ENCODE data around the gene ZNF490.

Gene ZNF490

GRCh38 chr19:12629215-12629614 is 18.6 kb upstream of the ZNF490 start:
- 100% methylated on average over 4 of the region's 7 CpGs for WGBS
- peaks cover 17% of the 10 kb centered on the region for H3K79me1 ChIP-seq (replicated peaks; ENCODE audit: low read length, poor library complexity, severe bottlenecking)

GRCh38 chr19:12628040-12629022 is 17.7 kb upstream of the ZNF490 start:
- Histone ChIP-seq H2BK12ac (ENCODE audit: low read length in 2 of 2) (no peak overlapping the region), H3K4me3 (ENCODE audit: insufficient read depth in 1 of 2, low read depth in 1 of 2, low read length in 2 of 2) (peak overlapping the region in 1 of 2 experiments; percentile 63), H2BK15ac (ENCODE audit: low read depth, poor library complexity, severe bottlenecking) (no peak overlapping the region), H4K8ac (ENCODE audit: low read length) (no peak overlapping the region), H3K14ac (ENCODE audit: low read length in 2 of 2) (no peak overlapping the region), H3K9me3 (ENCODE audit: control insufficient read depth, low read length) (peaks cover 85% of the 10 kb centered on the region), H2BK120ac (ENCODE audit: low read depth, low read length) (no peak overlapping the region), H4K91ac (ENCODE audit: low read length) (no peak overlapping the region), H3K4me1 (ENCODE audit: control insufficient read depth, insufficient read depth, low read depth, low read length) (no peaks in the 10 kb centered on the region), H3K18ac (ENCODE audit: low read depth in 1 of 2, low read length in 2 of 2) (no peak overlapping the region), H3K4ac (ENCODE audit: low read depth in 1 of 2, low read length in 2 of 2) (no peak overlapping the region), H2AFZ (ENCODE audit: low read depth, low read length) (no peak overlapping the region), H2BK5ac (ENCODE audit: low read depth, low read length, poor library complexity, severe bottlenecking) (no peak overlapping the region), H3K23ac (ENCODE audit: low read length in 2 of 2) (no peak overlapping the region), H3K36me3 (ENCODE audit: control insufficient read depth in 1 of 2, insufficient read depth in 2 of 2, low read depth in 1 of 2, low read length in 2 of 2) (peaks cover 72 to 85% of the 10 kb centered on the region in 2 experiments), H3K27me3 (ENCODE audit: control insufficient read depth in 1 of 2, insufficient read depth in 1 of 2, low read length in 2 of 2) (no peaks in the 10 kb centered on the region), H3K27ac (ENCODE audit: low read length, poor library complexity, severe bottlenecking) (no peak overlapping the region), H3K9ac (ENCODE audit: low read length) (no peak overlapping the region), H3K4me2 (ENCODE audit: low read length, poor library complexity, severe bottlenecking) (no peak overlapping the region), H3K79me1 (replicated peaks; ENCODE audit: low read length, poor library complexity, severe bottlenecking) (peaks cover 17% of the 10 kb centered on the region), H2AK5ac (ENCODE audit: low read length, severe bottlenecking) (no peak overlapping the region)
- DNase-seq = peak; percentile 41
- WGBS = 96% methylated on average over 14 of the region's 17 CpGs

More at GRCh38 chr19:12629215-12629614, 18.6 kb upstream of the ZNF490 start:
- Histone ChIP-seq H3K36me3 (ENCODE audit: control insufficient read depth in 1 of 2, insufficient read depth in 2 of 2, low read depth in 1 of 2, low read length in 2 of 2) (peaks cover 65 to 78% of the 10 kb centered on the region in 2 experiments), H3K14ac (ENCODE audit: low read length in 2 of 2) (no peak overlapping the region), H2BK12ac (ENCODE audit: low read length in 2 of 2) (no peak overlapping the region), H3K4me1 (ENCODE audit: control insufficient read depth, insufficient read depth, low read depth, low read length) (no peaks in the 10 kb centered on the region), H3K9ac (ENCODE audit: low read length) (no peak overlapping the region), H3K23ac (ENCODE audit: low read length in 2 of 2) (no peak overlapping the region), H3K4me3 (ENCODE audit: insufficient read depth in 1 of 2, low read depth in 1 of 2, low read length in 2 of 2) (peak overlapping the region in 1 of 2 experiments; percentile 63), H2AK5ac (ENCODE audit: low read length, severe bottlenecking) (no peak overlapping the region), H2AFZ (ENCODE audit: low read depth, low read length) (no peak overlapping the region), H2BK15ac (ENCODE audit: low read depth, poor library complexity, severe bottlenecking) (no peak overlapping the region), H3K27ac (ENCODE audit: low read length, poor library complexity, severe bottlenecking) (no peak overlapping the region), H4K91ac (ENCODE audit: low read length) (no peak overlapping the region), H3K18ac (ENCODE audit: low read depth in 1 of 2, low read length in 2 of 2) (no peak overlapping the region), H2BK120ac (ENCODE audit: low read depth, low read length) (no peak overlapping the region), H3K9me3 (ENCODE audit: control insufficient read depth, low read length) (peaks cover 82% of the 10 kb centered on the region), H3K4ac (ENCODE audit: low read depth in 1 of 2, low read length in 2 of 2) (no peak overlapping the region), H3K27me3 (ENCODE audit: control insufficient read depth in 1 of 2, insufficient read depth in 1 of 2, low read length in 2 of 2) (no peaks in the 10 kb centered on the region), H2BK5ac (ENCODE audit: low read depth, low read length, poor library complexity, severe bottlenecking) (no peak overlapping the region), H3K4me2 (ENCODE audit: low read length, poor library complexity, severe bottlenecking) (no peak overlapping the region), H4K8ac (ENCODE audit: low read length) (no peak overlapping the region)
- no peak for DNase-seq

- Histone ChIP-seq H3K4me2 (ENCODE audit: low read length, poor library complexity, severe bottlenecking) (no peak overlapping the region), H2BK120ac (ENCODE audit: low read depth, low read length) (no peak overlapping the region), H4K91ac (ENCODE audit: low read length) (no peak overlapping the region), H2BK15ac (ENCODE audit: low read depth, poor library complexity, severe bottlenecking) (no peak overlapping the region), H3K9me3 (ENCODE audit: control insufficient read depth, low read length) (peaks cover 84% of the 10 kb centered on the region), H3K9ac (ENCODE audit: low read length) (no peak overlapping the region), H3K27me3 (ENCODE audit: control insufficient read depth in 1 of 2, insufficient read depth in 1 of 2, low read length in 2 of 2) (no peaks in the 10 kb centered on the region), H3K36me3 (ENCODE audit: control insufficient read depth in 1 of 2, insufficient read depth in 2 of 2, low read depth in 1 of 2, low read length in 2 of 2) (peaks cover 70 to 84% of the 10 kb centered on the region in 2 experiments), H3K4me3 (ENCODE audit: insufficient read depth in 1 of 2, low read depth in 1 of 2, low read length in 2 of 2) (peak overlapping the region in 1 of 2 experiments; percentile 57), H3K18ac (ENCODE audit: low read depth in 1 of 2, low read length in 2 of 2) (no peak overlapping the region), H2AFZ (ENCODE audit: low read depth, low read length) (no peak overlapping the region), H4K8ac (ENCODE audit: low read length) (no peak overlapping the region), H2BK12ac (ENCODE audit: low read length in 2 of 2) (no peak overlapping the region), H2BK5ac (ENCODE audit: low read depth, low read length, poor library complexity, severe bottlenecking) (no peak overlapping the region), H3K23ac (ENCODE audit: low read length in 2 of 2) (no peak overlapping the region), H3K14ac (ENCODE audit: low read length in 2 of 2) (no peak overlapping the region), H3K4ac (ENCODE audit: low read depth in 1 of 2, low read length in 2 of 2) (no peak overlapping the region), H3K79me1 (replicated peaks; ENCODE audit: low read length, poor library complexity, severe bottlenecking) (peaks cover 19% of the 10 kb centered on the region), H3K4me1 (ENCODE audit: control insufficient read depth, insufficient read depth, low read depth, low read length) (no peaks in the 10 kb centered on the region), H3K27ac (ENCODE audit: low read length, poor library complexity, severe bottlenecking) (no peak overlapping the region), H2AK5ac (ENCODE audit: low read length, severe bottlenecking) (no peak overlapping the region)
- WGBS = 85% methylated on average over 8 of the region's 8 CpGs
- DNase-seq = no peak
Measured at GRCh38 chr19:12626958-12627357, 16.3 kb upstream of the ZNF490 start.

GRCh38 chr19:12623361-12624031 is 12.9 kb upstream of the ZNF490 start:
- no peak overlapping the region for H3K18ac ChIP-seq (ENCODE audit: low read depth in 1 of 2, low read length in 2 of 2)
- H2AK5ac ChIP-seq (ENCODE audit: low read length, severe bottlenecking) = no peak overlapping the region
- H3K36me3 ChIP-seq (ENCODE audit: control insufficient read depth in 1 of 2, insufficient read depth in 2 of 2, low read depth in 1 of 2, low read length in 2 of 2) = peaks cover 52 to 59% of the 10 kb centered on the region in 2 experiments
- no peaks in the 10 kb centered on the region for H3K27me3 ChIP-seq (ENCODE audit: control insufficient read depth in 1 of 2, insufficient read depth in 1 of 2, low read length in 2 of 2)
- no peak overlapping the region for H2BK5ac ChIP-seq (ENCODE audit: low read depth, low read length, poor library complexity, severe bottlenecking)
- H3K79me1 ChIP-seq (replicated peaks; ENCODE audit: low read length, poor library complexity, severe bottlenecking) = peaks cover 10% of the 10 kb centered on the region
- H3K4me2 ChIP-seq (ENCODE audit: low read length, poor library complexity, severe bottlenecking) = no peak overlapping the region
- H4K91ac ChIP-seq (ENCODE audit: low read length) = no peak overlapping the region
- no peak overlapping the region for H2BK12ac ChIP-seq (ENCODE audit: low read length in 2 of 2)
- H3K9ac ChIP-seq (ENCODE audit: low read length) = no peak overlapping the region
- 98% methylated on average over 2 of the region's 4 CpGs for WGBS
- no peaks in the 10 kb centered on the region for H3K4me1 ChIP-seq (ENCODE audit: control insufficient read depth, insufficient read depth, low read depth, low read length)
- no peak overlapping the region for H3K23ac ChIP-seq (ENCODE audit: low read length in 2 of 2)
- H4K8ac ChIP-seq (ENCODE audit: low read length) = no peak overlapping the region
- H3K4ac ChIP-seq (ENCODE audit: low read depth in 1 of 2, low read length in 2 of 2) = no peak overlapping the region
- no peak for DNase-seq
- no peak overlapping the region for H2BK120ac ChIP-seq (ENCODE audit: low read depth, low read length)
- no peak overlapping the region for H3K14ac ChIP-seq (ENCODE audit: low read length in 2 of 2)
- H3K9me3 ChIP-seq (ENCODE audit: control insufficient read depth, low read length) = peaks cover 58% of the 10 kb centered on the region
- H2AFZ ChIP-seq (ENCODE audit: low read depth, low read length) = no peak overlapping the region
- peak overlapping the region in 1 of 2 experiments; percentile 10 for H3K4me3 ChIP-seq (ENCODE audit: insufficient read depth in 1 of 2, low read depth in 1 of 2, low read length in 2 of 2)
- H2BK15ac ChIP-seq (ENCODE audit: low read depth, poor library complexity, severe bottlenecking) = no peak overlapping the region
- no peak overlapping the region for H3K27ac ChIP-seq (ENCODE audit: low read length, poor library complexity, severe bottlenecking)

Data from mesenchymal stem cell (in vitro differentiated cells and primary cell).